GM12878 (cell line): ENCODE measurements around the gene SYNRG. TPM values are rescaled to one million over a fixed set of nuclear protein-coding genes. Genes with fewer than 3 reads are reported as not detected.

ENCODE experiments used
- CTCF ChIP-seq, 3 experiments: IDR thresholded peaks in 2 of 3; conservative IDR thresholded peaks in 1 of 3; 2 replicates each; pipeline ENCODE4 v1.5.1; 2011; ENCODE audit warnings: low read depth in 3 of 3, low read length in 3 of 3, mild to moderate bottlenecking in 3 of 3, control low read depth in 2 of 3, moderate library complexity in 2 of 3, inconsistent platforms in 1 of 3, mixed read lengths in 1 of 3; ENCODE audit not compliant: control insufficient read depth in 2 of 3, insufficient read depth in 1 of 3; ENCODE audit errors: extremely low read depth in 1 of 3
- ELK1 ChIP-seq: IDR thresholded peaks from 2 replicates; pipeline ENCODE4 v1.6.1; 2012; ENCODE audit warnings: low read depth, low read length, improper control_type of control experiment
- NRF1 ChIP-seq: conservative IDR thresholded peaks from 2 replicates; pipeline ENCODE4 v1.6.1; 2011; ENCODE audit warnings: mild to moderate bottlenecking, low read depth, low read length, improper control_type of control experiment
- PML ChIP-seq: IDR thresholded peaks from 2 replicates; pipeline ENCODE4 v1.6.1; 2012; ENCODE audit warnings: low read length, inconsistent platforms
- REST ChIP-seq: IDR thresholded peaks from 2 replicates; pipeline ENCODE4 v1.6.1; 2012; ENCODE audit warnings: mild to moderate bottlenecking, low read depth, low read length
- RUNX3 ChIP-seq: IDR thresholded peaks from 2 replicates; pipeline ENCODE4 v1.6.1; 2012; ENCODE audit warnings: low read length, inconsistent platforms
- polyA plus RNA-seq, 11 experiments: library from polyadenylated mRNA; depleted of rRNA in 4 of 11; unstranded in 6 of 11; stranded (reverse) in 5 of 11; fragments of >200 nt; fragmentation: Nextera tagmentation in 4 of 11; fragmentation: Illumina TruSeq in 1 of 11; extraction: Ambion mirVana in 4 of 11; extraction: Trizol in 1 of 11; gene quantifications; 1 replicate in 1 of 11; 2 replicates in 10 of 11; pipeline versions ENCODE4 v1.2.1 to v1.2.3, GENCODE V29; 2011 to 2016; ENCODE audit warnings: inconsistent platforms in 2 of 11, missing spikeins in 2 of 11, low read depth in 1 of 11
- total RNA-seq, 4 experiments: library from RNA; depleted of rRNA in 3 of 4; stranded (reverse); fragments of >200 nt in 3 of 4; fragmentation: Illumina TruSeq in 1 of 4; extraction: Trizol in 1 of 4; gene quantifications; 2 replicates each; pipeline versions ENCODE4 v1.2.1 to v1.2.3, GENCODE V29; 2013 to 2021

SYNRG gene
- total and polyA plus RNA-seq, 10 of the 15 experiments (the other 5 are each of a cell fraction or from before 2014, with no cell fraction given): 5.2 to 40.4 (median 26.7) TPM

GRCh38 chr17:37489197-37490001 is 119.8 kb downstream of the SYNRG start, which contains the start of gene DUSP14 (continued):
- TF ChIP-seq ELK1 (no peak), CTCF (IDR thresholded peaks at IDR 0.05 in 2 of 3, conservative IDR thresholded peaks at IDR 0.05 in 1 of 3; ENCODE audit: control insufficient read depth in 2 of 3, extremely low read depth in 1 of 3, insufficient read depth in 1 of 3, low read depth in 3 of 3, low read length in 3 of 3) (peak in 1 of 3 experiments; percentile 13; a peak in 1 of 6 replicates), NRF1 (peak; percentile 45; the same call in 1 of the 2 replicates), RUNX3 (peak; percentile 54), PML (no peak; the same call in 1 of the 2 replicates), REST (no peak)
